Epithelial cell of proximal tubule (primary cell): Measurements from ENCODE around the gene MYO18B. TPM values are rescaled to one million over a fixed set of nuclear protein-coding genes. Genes with fewer than 3 reads are reported as not detected.

ENCODE experiments used
- DNase-seq: peaks from one replicate; pipeline ENCODE4 v3.0.0-alpha.2; 2011; ENCODE audit warnings: low read depth
- H3K4me3 ChIP-seq: 2 replicates; pipeline ENCODE4 v1.5.1; 2011; ENCODE audit warnings: low read depth, mild to moderate bottlenecking, low read length
- CTCF ChIP-seq: conservative IDR thresholded peaks from 2 replicates; pipeline ENCODE4 v1.5.1; 2012; ENCODE audit warnings: low read depth, mild to moderate bottlenecking, low read length
- total RNA-seq: library from RNA; depleted of rRNA; stranded (reverse); fragments of >200 nt; gene quantifications from 2 replicates; pipeline ENCODE4 v1.2.3, GENCODE V29; 2015

Gene MYO18B
- not detected in 2 replicates for total RNA-seq

GRCh38 chr22:25741692-25742626, at the start of gene MYO18B:
MYO18B (plus strand) TSS chr22:25742188; CDS start chr22:25761093, 18,905 bp downstream.
- no peak for TF ChIP-seq CTCF
- no peak for DNase-seq
- H3K4me3 ChIP-seq, result no peak within 1 kb of the TSS

- no peak overlapping the region for H3K4me3 ChIP-seq
- no peak for TF ChIP-seq CTCF
- DNase-seq, result no peak
Observed at GRCh38 chr22:25692397-25693267, 49.4 kb upstream of the MYO18B start.

GRCh38 chr22:25693268-25693565, 48.8 kb upstream of the MYO18B start:
- no peak for TF ChIP-seq CTCF
- no peak for DNase-seq
- no peak overlapping the region for H3K4me3 ChIP-seq

- H3K4me3 ChIP-seq, result no peak overlapping the region
- TF ChIP-seq CTCF, result no peak
- no peak for DNase-seq
Observed at GRCh38 chr22:25694196-25694907, 47.6 kb upstream of the MYO18B start.

- H3K4me3 ChIP-seq, result no peak overlapping the region
- DNase-seq, result no peak
- TF ChIP-seq CTCF, result no peak
Observed at GRCh38 chr22:25695146-25695545, 46.8 kb upstream of the MYO18B start.

GRCh38 chr22:25696763-25697162, 45.2 kb upstream of the MYO18B start:
- no peak for TF ChIP-seq CTCF
- DNase-seq, result no peak
- no peak overlapping the region for H3K4me3 ChIP-seq
